Astrocyte (in vitro differentiated cells and primary cell): Measurements from ENCODE around the gene CEND1. TPM values are rescaled to one million over a fixed set of nuclear protein-coding genes. Genes with fewer than 3 reads are reported as not detected.

Source experiments
- DNase-seq: peaks from one replicate; pipeline ENCODE4 v3.0.0-alpha.2; 2010; ENCODE audit warnings: low read depth
- FAIRE-seq: peaks from 2 replicates; lab custom pipeline; 2011; peaks lifted over from hg19 to GRCh38; lab: Jason Lieb, UNC
- H2AFZ ChIP-seq: 2 replicates; pipeline ENCODE4 v1.6.0; 2012; ENCODE audit warnings: low read depth, low read length, inconsistent platforms
- H3K27ac ChIP-seq: 2 replicates; pipeline ENCODE4 v1.5.1; 2011; ENCODE audit warnings: low read depth, low read length, inconsistent platforms
- H3K27me3 ChIP-seq: 2 replicates; pipeline ENCODE4 v1.6.0; 2011; ENCODE audit warnings: low read length, inconsistent platforms; ENCODE audit not compliant: insufficient read depth
- H3K36me3 ChIP-seq: 2 replicates; pipeline ENCODE4 v1.5.1; 2011; ENCODE audit warnings: low read length, inconsistent platforms; ENCODE audit not compliant: insufficient read depth
- H3K4me1 ChIP-seq: 2 replicates; pipeline ENCODE4 v1.5.1; 2011; ENCODE audit warnings: low read length, inconsistent platforms; ENCODE audit not compliant: insufficient read depth
- H3K4me2 ChIP-seq: 2 replicates; pipeline ENCODE4 v1.6.0; 2012; ENCODE audit warnings: low read length, inconsistent platforms
- H3K4me3 ChIP-seq: 2 replicates; pipeline ENCODE4 v1.5.1; 2011; ENCODE audit warnings: low read depth, mild to moderate bottlenecking, low read length, inconsistent platforms; ENCODE audit not compliant: insufficient read depth
- H3K79me2 ChIP-seq: 2 replicates; pipeline ENCODE4 v1.6.0; 2012; ENCODE audit warnings: mild to moderate bottlenecking, low read length, inconsistent platforms; ENCODE audit not compliant: insufficient read depth
- H3K9ac ChIP-seq: 2 replicates; pipeline ENCODE4 v1.6.0; 2012; ENCODE audit warnings: mild to moderate bottlenecking, low read length, inconsistent platforms
- H3K9me3 ChIP-seq: 2 replicates; pipeline ENCODE4 v1.5.1; 2012; ENCODE audit warnings: low read depth, mild to moderate bottlenecking, low read length, inconsistent platforms; ENCODE audit not compliant: insufficient read depth
- H4K20me1 ChIP-seq: 2 replicates; pipeline ENCODE4 v1.6.0; 2012; ENCODE audit warnings: low read length, inconsistent platforms; ENCODE audit not compliant: insufficient read depth
- H3K27ac Mint-ChIP-seq: one replicate; pipeline ENCODE4 v1.8.0; 2021; ENCODE audit warnings: mild to moderate bottlenecking, mixed read lengths; ENCODE audit not compliant: unreplicated experiment
- H3K27me3 Mint-ChIP-seq: one replicate; pipeline ENCODE4 v1.8.0; 2021; ENCODE audit warnings: low read depth, mixed read lengths; ENCODE audit not compliant: unreplicated experiment
- H3K36me3 Mint-ChIP-seq: one replicate; pipeline ENCODE4 v1.8.0; 2021; ENCODE audit warnings: low read depth, mixed read lengths; ENCODE audit not compliant: unreplicated experiment
- H3K4me1 Mint-ChIP-seq: one replicate; pipeline ENCODE4 v1.8.0; 2021; ENCODE audit warnings: low read depth, mixed read lengths; ENCODE audit not compliant: unreplicated experiment
- H3K4me3 Mint-ChIP-seq: one replicate; pipeline ENCODE4 v1.8.0; 2021; ENCODE audit warnings: mild to moderate bottlenecking, moderate library complexity, mixed read lengths; ENCODE audit not compliant: unreplicated experiment
- H3K9me3 Mint-ChIP-seq: one replicate; pipeline ENCODE4 v1.8.0; 2021; ENCODE audit warnings: mild to moderate bottlenecking, mixed read lengths; ENCODE audit not compliant: unreplicated experiment
- CTCF ChIP-seq: IDR thresholded peaks from 2 replicates; pipeline ENCODE4 v1.5.1; 2011; ENCODE audit warnings: low read depth, mild to moderate bottlenecking, inconsistent platforms, low read length, moderate library complexity; ENCODE audit not compliant: insufficient read depth
- EZH2 ChIP-seq: IDR thresholded peaks from 2 replicates; pipeline ENCODE4 v1.6.1; 2012; ENCODE audit warnings: mild to moderate bottlenecking, low read length, inconsistent platforms; ENCODE audit not compliant: insufficient read depth
- total RNA-seq: library from RNA; stranded (reverse); gene quantifications from 2 replicates; pipeline ENCODE4 v1.2.1, GENCODE V29; 2021

Gene CEND1
- total RNA-seq, 1 donor from 2014 or later, result 0.59 TPM

GRCh38 chr11:749731-750130, 40.2 kb downstream of the CEND1 start:
- no peaks in the 10 kb centered on the region for H3K9me3 Mint-ChIP-seq
- peaks cover 68% of the 10 kb centered on the region for H3K79me2 ChIP-seq
- FAIRE-seq, result no peak
- TF ChIP-seq CTCF (no peak), EZH2 (no peak)
- H3K27me3 ChIP-seq, result no peaks in the 10 kb centered on the region
- H3K27me3 Mint-ChIP-seq, result no peaks in the 10 kb centered on the region
- H3K36me3 ChIP-seq, result peaks cover 5% of the 10 kb centered on the region
- H4K20me1 ChIP-seq, result peaks cover 51% of the 10 kb centered on the region
- H3K36me3 Mint-ChIP-seq, result no peaks in the 10 kb centered on the region
- H3K4me1 ChIP-seq, result peaks cover 15% of the 10 kb centered on the region
- no peaks in the 10 kb centered on the region for H3K9me3 ChIP-seq
- no peak for DNase-seq
- no peak overlapping the region for H3K4me3 ChIP-seq
- no peak overlapping the region for H3K27ac ChIP-seq
- H3K4me2 ChIP-seq, result peak overlapping the region; percentile 6
- H3K4me1 Mint-ChIP-seq, result peaks cover 10% of the 10 kb centered on the region
- H3K4me3 Mint-ChIP-seq, result peak overlapping the region; percentile 34
- H2AFZ ChIP-seq, result no peak overlapping the region
- H3K9ac ChIP-seq, result no peak overlapping the region
- H3K27ac Mint-ChIP-seq, result no peak overlapping the region

- FAIRE-seq (no peak), DNase-seq (no peak)
- peaks cover 5% of the 10 kb centered on the region for H3K36me3 ChIP-seq
- peak overlapping the region; percentile 92 for H3K4me2 ChIP-seq
- H3K4me1 ChIP-seq, result peaks cover 15% of the 10 kb centered on the region
- Mint-ChIP-seq H3K36me3 (no peaks in the 10 kb centered on the region), H3K27ac (peak overlapping the region; percentile 90), H3K9me3 (no peaks in the 10 kb centered on the region), H3K4me3 (peak overlapping the region; percentile 93), H3K4me1 (peaks cover 10% of the 10 kb centered on the region), H3K27me3 (no peaks in the 10 kb centered on the region)
- H3K9me3 ChIP-seq, result no peaks in the 10 kb centered on the region
- peaks cover 37% of the 10 kb centered on the region for H4K20me1 ChIP-seq
- peak overlapping the region; percentile 93 for H3K9ac ChIP-seq
- H3K4me3 ChIP-seq, result peak overlapping the region; percentile 76
- TF ChIP-seq EZH2, result no peak
- no peak for TF ChIP-seq CTCF
- H3K27me3 ChIP-seq, result no peaks in the 10 kb centered on the region
- peak overlapping the region; percentile 84 for H2AFZ ChIP-seq
- H3K27ac ChIP-seq, result peak overlapping the region; percentile 61
- H3K79me2 ChIP-seq, result peaks cover 53% of the 10 kb centered on the region
Measured at GRCh38 chr11:748007-748359, 41.9 kb downstream of the CEND1 start.

GRCh38 chr11:747158-748006, 42.5 kb downstream of the CEND1 start, which contains the start of gene TALDO1:
Gene TALDO1, plus strand, starts transcription at chr11:747464. Its CDS starts 18 bp downstream, at chr11:747482.
- H3K36me3 Mint-ChIP-seq, result no peaks in the 10 kb centered on the region
- H3K9me3 Mint-ChIP-seq, result no peaks in the 10 kb centered on the region
- H3K4me3 ChIP-seq, result peak within 1 kb of the TSS; percentile 76
- H3K79me2 ChIP-seq, result peaks cover 47% of the 10 kb centered on the region
- no peaks in the 10 kb centered on the region for H3K9me3 ChIP-seq
- H3K27me3 Mint-ChIP-seq, result no peaks in the 10 kb centered on the region
- peak within 1 kb of the TSS; percentile 96 for H2AFZ ChIP-seq
- peak within 1 kb of the TSS; percentile 90 for H3K27ac Mint-ChIP-seq
- DNase-seq (peak; percentile 57), FAIRE-seq (no peak)
- H3K27me3 ChIP-seq, result no peaks in the 10 kb centered on the region
- H3K4me3 Mint-ChIP-seq, result peak within 1 kb of the TSS; percentile 93
- H4K20me1 ChIP-seq, result peaks cover 32% of the 10 kb centered on the region
- peaks cover 10% of the 10 kb centered on the region for H3K4me1 Mint-ChIP-seq
- H3K27ac ChIP-seq, result peak within 1 kb of the TSS; percentile 61
- H3K36me3 ChIP-seq, result peaks cover 1% of the 10 kb centered on the region
- peak within 1 kb of the TSS; percentile 92 for H3K4me2 ChIP-seq
- peaks cover 15% of the 10 kb centered on the region for H3K4me1 ChIP-seq
- peak within 1 kb of the TSS; percentile 93 for H3K9ac ChIP-seq
- TF ChIP-seq EZH2 (no peak), CTCF (no peak)
